Chondrocyte (in vitro differentiated cells): ENCODE data around the gene ACVRL1. TPM values are rescaled to one million over a fixed set of nuclear protein-coding genes. Genes with fewer than 3 reads are reported as not detected.

ENCODE experiments used
- DNase-seq: peaks from one replicate; pipeline ENCODE4 v3.0.0; 2021; ENCODE audit warnings: mixed read lengths, low spot score
- H3K27ac Mint-ChIP-seq: one replicate; pipeline ENCODE4 v1.8.0; 2021; ENCODE audit warnings: mild to moderate bottlenecking, moderate library complexity, mixed read lengths; ENCODE audit not compliant: unreplicated experiment
- H3K27me3 Mint-ChIP-seq: 2 replicates; pipeline ENCODE4 v1.8.0; 2021; ENCODE audit warnings: low read depth, mixed read lengths
- H3K36me3 Mint-ChIP-seq: 2 replicates; pipeline ENCODE4 v1.8.0; 2021; ENCODE audit warnings: low read depth, mixed read lengths
- H3K4me1 Mint-ChIP-seq: 2 replicates; pipeline ENCODE4 v1.8.0; 2021; ENCODE audit warnings: low read depth, mild to moderate bottlenecking, mixed read lengths
- H3K4me3 Mint-ChIP-seq: one replicate; pipeline ENCODE4 v1.8.0; 2021; ENCODE audit warnings: mild to moderate bottlenecking, moderate library complexity, mixed read lengths; ENCODE audit not compliant: unreplicated experiment
- H3K9me3 Mint-ChIP-seq: 2 replicates; pipeline ENCODE4 v1.8.0; 2021; ENCODE audit warnings: low read depth, mixed read lengths
- total RNA-seq: library from RNA; stranded (reverse); gene quantifications from 3 replicates; pipeline ENCODE4 v1.2.1, GENCODE V29; 2021
- TF ChIP-seq, protein P1 (sequence below): fragments of 200-600 bp; sonication (generic); IDR thresholded peaks from 2 replicates; pipeline ENCODE4 v1.5.0; 2021; ENCODE audit warnings: antibody characterized with exemption, mild to moderate bottlenecking, moderate library complexity

The ACVRL1 gene
- total RNA-seq, 1 donor from 2014 or later, result 0.60 TPM

DNA sequence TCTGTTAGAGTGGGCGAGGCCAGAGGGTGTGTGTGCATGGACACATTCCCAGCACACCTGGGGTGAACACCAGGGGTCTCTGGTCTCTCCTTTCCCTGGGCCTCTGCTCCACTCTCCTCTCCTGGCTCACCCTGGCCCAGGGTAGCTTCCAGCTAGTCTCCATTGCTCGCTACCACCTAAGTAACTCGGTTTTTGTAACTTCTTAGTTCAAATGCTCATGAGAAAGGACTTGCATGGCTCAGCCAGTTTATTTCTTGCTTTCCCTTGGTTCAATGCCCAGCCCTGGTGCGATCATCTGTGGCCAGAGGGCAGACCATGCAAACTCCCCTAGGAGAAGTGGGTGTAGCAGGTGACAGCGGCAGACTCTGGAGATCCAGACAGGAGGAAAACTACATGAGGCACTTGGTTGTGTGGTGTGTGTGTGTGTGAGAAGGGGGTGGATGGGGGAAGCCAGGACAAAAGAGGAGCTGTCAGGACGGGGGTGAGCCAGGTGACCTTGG, 35.2 kb downstream of the ACVRL1 start:
- H3K9me3 Mint-ChIP-seq, result peaks cover 20% of the 10 kb centered on the region
- peaks cover 14% of the 10 kb centered on the region for H3K4me1 Mint-ChIP-seq

DNA sequence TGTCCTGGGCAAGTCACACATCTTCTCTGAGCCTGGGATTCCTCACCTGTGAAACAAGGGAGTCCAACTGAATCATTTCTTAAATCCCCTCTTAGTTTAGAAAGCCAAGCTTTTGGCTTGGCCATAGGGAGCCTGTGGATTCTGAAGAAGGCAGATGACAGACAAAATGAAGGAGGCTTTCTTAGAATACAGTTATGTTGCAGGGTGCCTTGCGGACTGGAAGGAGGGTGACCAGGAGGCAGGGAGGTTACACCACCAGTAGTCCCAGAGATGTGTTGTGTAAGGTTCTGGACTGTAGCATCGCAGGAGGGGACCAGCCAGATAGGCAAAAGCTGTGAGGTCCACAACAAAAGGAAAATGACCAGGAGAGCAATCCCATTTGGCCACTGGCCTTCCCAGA, 36.0 kb downstream of the ACVRL1 start:
- Mint-ChIP-seq H3K4me1 (peaks cover 14% of the 10 kb centered on the region), H3K36me3 (peaks cover 10% of the 10 kb centered on the region), H3K27me3 (peaks cover 4% of the 10 kb centered on the region), H3K9me3 (peaks cover 20% of the 10 kb centered on the region), H3K4me3 (no peak overlapping the region), H3K27ac (no peak overlapping the region)
- TF ChIP-seq, protein P1, sequence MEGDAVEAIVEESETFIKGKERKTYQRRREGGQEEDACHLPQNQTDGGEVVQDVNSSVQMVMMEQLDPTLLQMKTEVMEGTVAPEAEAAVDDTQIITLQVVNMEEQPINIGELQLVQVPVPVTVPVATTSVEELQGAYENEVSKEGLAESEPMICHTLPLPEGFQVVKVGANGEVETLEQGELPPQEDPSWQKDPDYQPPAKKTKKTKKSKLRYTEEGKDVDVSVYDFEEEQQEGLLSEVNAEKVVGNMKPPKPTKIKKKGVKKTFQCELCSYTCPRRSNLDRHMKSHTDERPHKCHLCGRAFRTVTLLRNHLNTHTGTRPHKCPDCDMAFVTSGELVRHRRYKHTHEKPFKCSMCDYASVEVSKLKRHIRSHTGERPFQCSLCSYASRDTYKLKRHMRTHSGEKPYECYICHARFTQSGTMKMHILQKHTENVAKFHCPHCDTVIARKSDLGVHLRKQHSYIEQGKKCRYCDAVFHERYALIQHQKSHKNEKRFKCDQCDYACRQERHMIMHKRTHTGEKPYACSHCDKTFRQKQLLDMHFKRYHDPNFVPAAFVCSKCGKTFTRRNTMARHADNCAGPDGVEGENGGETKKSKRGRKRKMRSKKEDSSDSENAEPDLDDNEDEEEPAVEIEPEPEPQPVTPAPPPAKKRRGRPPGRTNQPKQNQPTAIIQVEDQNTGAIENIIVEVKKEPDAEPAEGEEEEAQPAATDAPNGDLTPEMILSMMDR, result no peak
- DNase-seq, result no peak

More for the DNA sequence above, 35.2 kb downstream of the ACVRL1 start:
- no peak overlapping the region for H3K27ac Mint-ChIP-seq
- H3K4me3 Mint-ChIP-seq, result no peak overlapping the region
- H3K27me3 Mint-ChIP-seq, result peaks cover 2% of the 10 kb centered on the region
- TF ChIP-seq, protein P1, result no peak
- DNase-seq, result no peak
- peaks cover 10% of the 10 kb centered on the region for H3K36me3 Mint-ChIP-seq

DNA sequence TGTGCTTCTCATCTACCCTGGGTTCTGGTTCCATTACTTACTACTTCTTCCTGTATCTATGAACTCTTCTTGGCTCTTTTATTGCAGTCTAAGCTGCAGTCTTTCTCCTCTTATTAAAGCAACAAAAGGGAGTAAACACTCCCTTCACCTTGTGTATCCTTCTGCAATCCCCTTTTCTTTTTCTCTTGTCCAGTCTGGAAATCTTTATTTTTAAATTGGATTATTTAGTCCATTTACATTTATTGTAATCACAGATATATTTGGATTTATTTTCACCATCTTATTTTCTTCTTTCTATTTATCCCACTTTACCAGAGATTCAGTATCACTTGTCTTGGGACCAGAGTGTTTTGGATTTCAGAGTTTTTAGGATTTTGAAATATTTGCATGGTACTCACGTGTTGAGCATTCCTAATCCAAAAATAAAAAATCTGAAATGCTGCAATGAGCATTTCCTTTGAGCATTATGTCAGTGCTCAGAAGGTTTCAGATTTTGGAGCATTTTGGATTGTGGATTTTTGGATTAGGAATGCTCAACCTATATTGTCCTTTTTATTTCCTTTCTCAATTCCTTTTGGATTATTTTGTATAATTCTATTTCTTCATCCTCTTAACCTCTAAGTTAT, 37.4 kb downstream of the ACVRL1 start:
- H3K4me1 Mint-ChIP-seq, result peaks cover 14% of the 10 kb centered on the region
- peaks cover 10% of the 10 kb centered on the region for H3K36me3 Mint-ChIP-seq
- peaks cover 20% of the 10 kb centered on the region for H3K9me3 Mint-ChIP-seq
- peaks cover 4% of the 10 kb centered on the region for H3K27me3 Mint-ChIP-seq
- no peak overlapping the region for H3K27ac Mint-ChIP-seq
- TF ChIP-seq, protein P1, result no peak
- H3K4me3 Mint-ChIP-seq, result no peak overlapping the region
- DNase-seq, result no peak

DNA sequence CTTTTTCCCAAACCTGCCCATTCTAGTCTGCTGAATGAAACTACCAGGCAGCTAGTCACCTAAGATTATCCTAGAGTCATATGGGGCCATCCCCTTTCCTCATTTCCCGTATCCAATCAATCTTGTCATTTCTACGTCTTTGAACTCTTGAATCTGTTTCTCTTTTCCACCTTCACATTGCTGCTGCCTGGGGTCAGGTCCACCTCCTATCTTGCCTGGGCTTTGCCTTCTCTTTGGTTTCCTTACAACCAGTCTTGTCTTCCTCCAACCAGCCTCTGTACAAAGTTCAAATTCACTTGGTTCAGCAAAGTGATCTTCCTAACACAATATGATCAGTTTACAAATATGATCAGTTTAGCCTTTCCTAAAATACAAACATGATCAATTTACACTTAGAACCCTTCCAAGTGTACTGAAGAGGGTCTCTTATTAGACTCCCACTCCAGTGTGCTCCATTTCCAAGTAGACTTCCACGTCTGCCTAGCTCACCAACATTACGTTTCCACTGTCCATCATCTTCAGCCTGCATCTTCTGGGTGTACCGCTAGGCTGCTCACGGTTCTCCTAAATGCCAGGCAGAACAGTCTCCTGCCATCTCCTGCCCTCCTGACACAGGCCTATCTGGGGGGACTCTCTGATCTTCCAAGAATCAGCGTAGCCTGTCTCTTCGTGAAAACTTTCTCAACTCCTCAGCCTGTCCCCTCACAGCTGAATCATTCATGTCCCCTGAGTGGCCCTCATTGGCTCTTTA, 40.1 kb downstream of the ACVRL1 start:
- Mint-ChIP-seq H3K4me1 (peaks cover 5% of the 10 kb centered on the region), H3K27me3 (peaks cover 4% of the 10 kb centered on the region), H3K36me3 (peaks cover 10% of the 10 kb centered on the region), H3K9me3 (peaks cover 18% of the 10 kb centered on the region), H3K27ac (no peak overlapping the region), H3K4me3 (no peak overlapping the region)
- TF ChIP-seq, protein P1, result no peak
- no peak for DNase-seq

DNA sequence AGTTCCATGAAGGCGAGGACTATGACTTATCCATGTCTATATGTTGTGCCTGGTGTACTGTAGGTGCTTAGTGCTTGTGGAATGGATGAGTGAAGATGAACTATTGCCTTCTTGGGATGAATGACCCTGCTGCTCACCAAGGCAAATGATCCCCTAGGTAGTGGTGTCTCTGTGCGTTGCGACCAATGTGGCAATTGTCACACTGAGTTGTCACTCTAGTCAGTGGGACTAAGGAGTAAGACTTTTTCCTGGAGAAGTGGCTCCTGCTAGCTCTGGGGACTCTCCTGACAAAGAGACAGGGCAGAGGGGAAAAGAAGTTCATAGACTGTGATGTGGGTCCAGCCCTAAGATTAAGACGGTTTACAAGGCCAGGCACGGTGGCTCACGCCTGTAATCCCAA, 40.8 kb downstream of the ACVRL1 start:
- peaks cover 4% of the 10 kb centered on the region for H3K27me3 Mint-ChIP-seq
- no peak overlapping the region for H3K27ac Mint-ChIP-seq
- peaks cover 10% of the 10 kb centered on the region for H3K36me3 Mint-ChIP-seq
- H3K9me3 Mint-ChIP-seq, result peaks cover 18% of the 10 kb centered on the region
- no peak for DNase-seq
- TF ChIP-seq, protein P1, result no peak
- no peak overlapping the region for H3K4me3 Mint-ChIP-seq
- H3K4me1 Mint-ChIP-seq, result peaks cover 11% of the 10 kb centered on the region
